Rectal smooth muscle tissue (tissue), 1 donor: ENCODE measurements around the gene OR2M3.

Experiments
- H3K27ac ChIP-seq: one replicate; pipeline ENCODE4 v1.7.0; 2013; ENCODE audit warnings: low read depth, low read length, inconsistent platforms
- H3K27me3 ChIP-seq: one replicate; pipeline ENCODE4 v1.7.0; 2013; ENCODE audit warnings: low read length; ENCODE audit not compliant: control insufficient read depth, insufficient read depth
- H3K36me3 ChIP-seq: one replicate; pipeline ENCODE4 v1.7.0; 2013; ENCODE audit warnings: low read length; ENCODE audit not compliant: control insufficient read depth, insufficient read depth
- H3K4me1 ChIP-seq: one replicate; pipeline ENCODE4 v1.7.0; 2013; ENCODE audit warnings: low read length; ENCODE audit not compliant: control insufficient read depth, insufficient read depth
- H3K4me3 ChIP-seq: one replicate; pipeline ENCODE4 v1.7.0; 2013; ENCODE audit warnings: low read length
- H3K9ac ChIP-seq: one replicate; pipeline ENCODE4 v1.7.0; 2013; ENCODE audit warnings: low read length

The OR2M3 gene, protein sequence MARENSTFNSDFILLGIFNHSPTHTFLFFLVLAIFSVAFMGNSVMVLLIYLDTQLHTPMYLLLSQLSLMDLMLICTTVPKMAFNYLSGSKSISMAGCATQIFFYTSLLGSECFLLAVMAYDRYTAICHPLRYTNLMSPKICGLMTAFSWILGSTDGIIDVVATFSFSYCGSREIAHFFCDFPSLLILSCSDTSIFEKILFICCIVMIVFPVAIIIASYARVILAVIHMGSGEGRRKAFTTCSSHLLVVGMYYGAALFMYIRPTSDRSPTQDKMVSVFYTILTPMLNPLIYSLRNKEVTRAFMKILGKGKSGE

DNA sequence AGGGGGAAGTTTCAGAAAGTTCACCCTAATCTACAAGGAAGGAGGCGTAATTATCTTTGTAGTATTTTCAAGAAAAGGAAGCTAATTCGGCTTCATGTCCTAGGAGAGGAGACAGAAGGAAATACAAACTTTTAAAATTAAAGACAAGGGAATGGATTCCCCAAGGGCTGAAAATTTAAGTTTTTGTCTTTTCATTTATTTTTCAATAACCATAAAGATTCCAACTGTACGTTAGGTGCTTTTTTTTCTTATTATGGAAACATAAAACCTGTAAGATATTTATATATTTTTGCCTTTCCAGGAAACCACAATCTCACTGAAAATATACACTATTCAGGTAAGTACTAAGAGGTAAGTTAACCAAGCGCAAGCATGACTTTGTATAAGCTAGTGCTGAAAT is at the start of gene OR2M3:
Gene OR2M3 (plus strand): TSS at position 301 of the 400 bp plus-strand sequence. CDS start 5,803 bp downstream, outside the sequence.
- no peaks in the 10 kb centered on the region for H3K36me3 ChIP-seq
- no peaks in the 10 kb centered on the region for H3K27me3 ChIP-seq
- no peak within 1 kb of the TSS for H3K4me3 ChIP-seq
- no peaks in the 10 kb centered on the region for H3K4me1 ChIP-seq
- no peak within 1 kb of the TSS for H3K9ac ChIP-seq
- no peak within 1 kb of the TSS for H3K27ac ChIP-seq

DNA sequence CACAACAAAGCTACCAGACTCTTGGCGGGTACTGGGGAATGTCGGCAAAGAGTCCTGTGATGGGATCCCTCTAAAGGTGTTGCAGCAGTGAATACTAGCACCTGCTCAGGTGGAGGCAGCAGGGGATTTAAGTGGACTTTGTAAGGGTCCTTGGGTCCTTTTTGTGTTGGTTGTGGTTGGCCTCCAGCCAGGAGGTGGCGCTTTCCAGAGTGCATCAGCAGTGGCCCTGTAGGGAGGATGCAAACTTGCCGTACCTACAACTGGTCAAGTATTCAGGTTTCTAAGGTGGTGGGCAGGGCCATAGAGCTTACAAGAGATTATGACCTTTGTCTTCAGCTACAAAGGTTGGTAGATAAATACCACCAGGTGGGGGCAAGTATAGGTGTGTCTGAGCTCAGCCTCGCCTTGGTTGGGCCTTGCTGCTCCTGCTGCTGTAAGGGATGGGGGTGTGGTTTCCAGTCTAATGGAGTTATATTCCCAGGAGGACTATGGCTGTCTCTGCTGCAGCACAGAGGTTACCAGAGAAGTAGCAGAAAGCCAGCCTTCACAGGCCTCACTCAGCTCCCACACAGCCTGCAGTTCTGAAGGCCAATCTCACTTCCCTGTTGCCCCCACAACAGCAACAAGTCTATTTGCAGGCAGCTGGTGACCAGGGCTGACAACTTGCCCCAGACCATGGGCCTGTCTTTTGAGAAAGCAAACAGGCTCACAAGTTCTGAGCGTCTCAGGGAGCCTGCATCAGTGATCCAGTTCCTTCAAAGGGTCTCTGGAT is 44.8 kb upstream of the OR2M3 start:
- no peak overlapping the region for H3K4me3 ChIP-seq
- no peak overlapping the region for H3K27ac ChIP-seq
- H3K9ac ChIP-seq = no peak overlapping the region
- no peaks in the 10 kb centered on the region for H3K27me3 ChIP-seq
- no peaks in the 10 kb centered on the region for H3K36me3 ChIP-seq
- no peaks in the 10 kb centered on the region for H3K4me1 ChIP-seq

GRCh38 chr1:248155927-248156326 is 41.1 kb upstream of the OR2M3 start:
- no peaks in the 10 kb centered on the region for H3K36me3 ChIP-seq
- H3K9ac ChIP-seq = no peak overlapping the region
- H3K4me1 ChIP-seq = no peaks in the 10 kb centered on the region
- no peak overlapping the region for H3K4me3 ChIP-seq
- no peaks in the 10 kb centered on the region for H3K27me3 ChIP-seq
- H3K27ac ChIP-seq = no peak overlapping the region

DNA sequence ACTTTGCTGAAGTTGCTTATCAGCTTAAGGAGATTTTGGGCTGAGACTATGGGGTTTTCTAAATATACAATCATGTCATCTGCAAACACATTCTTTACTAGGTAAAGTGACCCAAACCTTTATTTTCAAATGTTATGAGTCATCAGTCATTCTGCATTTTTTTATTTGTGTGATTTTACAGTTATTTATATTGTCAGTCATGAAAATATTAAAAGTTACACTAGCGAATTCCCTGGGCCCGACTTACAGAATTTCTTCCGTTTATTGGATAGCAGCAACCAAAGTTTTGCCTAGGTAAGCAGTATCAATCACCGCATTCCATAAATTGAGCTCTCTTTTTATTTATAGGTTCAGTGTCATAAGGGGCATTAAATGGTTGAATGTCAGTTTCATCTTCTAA is 38.3 kb upstream of the OR2M3 start:
- Histone ChIP-seq H3K36me3 (no peaks in the 10 kb centered on the region), H3K4me1 (no peaks in the 10 kb centered on the region), H3K4me3 (no peak overlapping the region), H3K27ac (no peak overlapping the region), H3K27me3 (no peaks in the 10 kb centered on the region), H3K9ac (no peak overlapping the region)

DNA sequence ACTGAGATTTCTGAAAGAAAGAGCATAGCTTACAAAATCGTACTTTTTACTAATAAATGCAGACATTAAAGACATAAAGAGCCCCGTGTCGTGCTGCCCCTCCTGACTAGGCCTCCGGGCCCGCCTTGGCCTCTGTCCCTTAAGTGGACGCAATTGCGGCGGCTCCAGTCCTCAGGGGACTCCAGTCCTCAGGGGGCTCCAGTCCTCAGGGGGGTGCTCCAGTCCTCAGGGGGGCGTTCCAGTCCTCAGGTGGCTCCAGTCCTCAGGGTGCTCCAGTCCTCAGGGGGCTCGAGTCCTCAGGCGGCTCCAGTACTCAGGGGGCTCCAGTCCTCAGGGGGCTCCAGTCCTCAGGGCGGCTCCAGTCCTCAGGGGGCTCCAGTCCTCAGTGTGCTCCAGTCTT is 33.0 kb upstream of the OR2M3 start:
- Histone ChIP-seq H3K4me3 (no peak overlapping the region), H3K36me3 (no peaks in the 10 kb centered on the region), H3K27me3 (no peaks in the 10 kb centered on the region), H3K9ac (no peak overlapping the region), H3K4me1 (no peaks in the 10 kb centered on the region), H3K27ac (no peak overlapping the region)

DNA sequence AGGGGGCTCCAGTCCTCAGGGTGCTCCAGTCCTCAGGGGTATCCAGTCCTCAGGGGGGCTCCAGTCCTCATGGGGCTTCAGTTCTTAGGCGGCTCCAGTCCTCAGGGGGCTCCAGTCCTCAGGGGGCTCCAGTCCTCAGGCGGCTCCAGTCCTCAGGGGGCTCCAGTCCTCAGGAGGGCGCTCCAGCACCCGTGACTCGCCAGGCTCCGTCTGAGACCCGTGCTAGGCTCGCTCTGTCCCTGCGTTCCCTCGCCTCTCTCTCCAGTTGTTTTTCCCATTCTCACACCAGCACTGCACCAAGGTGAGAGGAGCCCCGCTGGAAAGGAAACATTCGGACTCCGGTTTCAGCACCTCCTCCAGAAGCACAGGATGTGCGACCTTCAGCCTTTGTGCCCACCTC is 31.9 kb upstream of the OR2M3 start:
- H3K4me1 ChIP-seq = no peaks in the 10 kb centered on the region
- H3K9ac ChIP-seq = no peak overlapping the region
- H3K27ac ChIP-seq = no peak overlapping the region
- H3K36me3 ChIP-seq = no peaks in the 10 kb centered on the region
- no peaks in the 10 kb centered on the region for H3K27me3 ChIP-seq
- H3K4me3 ChIP-seq = no peak overlapping the region

DNA sequence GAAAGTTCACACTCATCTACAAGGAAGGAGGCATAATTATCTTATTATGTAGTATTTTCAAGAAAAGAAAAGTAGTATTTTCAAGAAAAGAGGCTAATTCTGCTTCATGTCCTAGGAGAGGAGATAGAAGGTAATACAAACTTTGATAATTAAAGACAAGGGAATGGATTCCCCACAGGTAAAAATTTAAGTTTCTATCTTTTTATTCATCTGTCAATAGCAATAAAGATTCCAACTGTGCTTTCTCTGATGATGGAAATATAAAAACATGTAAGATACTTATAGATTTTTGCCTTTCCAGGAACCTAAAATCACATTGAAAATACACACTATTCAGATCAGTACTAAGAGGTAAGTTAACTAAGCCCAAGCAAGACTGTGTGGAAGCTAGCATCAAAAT is 22.5 kb upstream of the OR2M3 start, which contains the start of gene OR2M2:
Gene OR2M2 (plus strand): TSS at position 301 of the 400 bp plus-strand sequence. CDS start 5,165 bp downstream, outside the sequence.
- no peak within 1 kb of the TSS for H3K27ac ChIP-seq
- H3K36me3 ChIP-seq = no peaks in the 10 kb centered on the region
- no peak within 1 kb of the TSS for H3K4me3 ChIP-seq
- H3K9ac ChIP-seq = no peak within 1 kb of the TSS
- no peaks in the 10 kb centered on the region for H3K4me1 ChIP-seq
- no peaks in the 10 kb centered on the region for H3K27me3 ChIP-seq

DNA sequence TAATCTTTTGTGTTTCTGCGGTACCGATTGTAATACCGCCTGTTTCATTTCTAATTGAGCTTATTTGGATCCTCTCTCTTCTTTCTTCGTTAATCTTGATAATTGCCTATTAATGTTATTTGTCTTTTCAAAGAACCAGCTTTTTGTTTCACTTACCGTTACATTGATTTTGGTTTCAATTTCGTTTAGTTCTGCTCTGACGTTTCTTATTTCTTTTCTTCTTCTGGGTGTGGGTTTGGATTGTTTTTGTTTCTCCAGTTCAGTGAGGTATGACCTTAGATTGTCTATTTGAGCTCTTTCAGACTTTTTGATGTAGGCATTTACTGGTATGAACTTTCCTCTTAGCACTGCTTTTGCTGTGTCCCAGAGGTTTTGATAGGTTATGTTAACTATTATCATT is 13.1 kb upstream of the OR2M3 start:
- Histone ChIP-seq H3K27ac (no peak overlapping the region), H3K9ac (no peak overlapping the region), H3K27me3 (no peaks in the 10 kb centered on the region), H3K4me3 (no peak overlapping the region), H3K36me3 (no peaks in the 10 kb centered on the region), H3K4me1 (no peaks in the 10 kb centered on the region)

- no peaks in the 10 kb centered on the region for H3K36me3 ChIP-seq
- H3K4me1 ChIP-seq = no peaks in the 10 kb centered on the region
- H3K4me3 ChIP-seq = no peak overlapping the region
- H3K27ac ChIP-seq = no peak overlapping the region
- H3K27me3 ChIP-seq = no peaks in the 10 kb centered on the region
- no peak overlapping the region for H3K9ac ChIP-seq
Measured at GRCh38 chr1:248187363-248187762, 9.7 kb upstream of the OR2M3 start.

- Histone ChIP-seq H3K27me3 (no peaks in the 10 kb centered on the region), H3K9ac (no peak overlapping the region), H3K36me3 (no peaks in the 10 kb centered on the region), H3K4me3 (no peak overlapping the region), H3K27ac (no peak overlapping the region), H3K4me1 (no peaks in the 10 kb centered on the region)
Measured at GRCh38 chr1:248189026-248189425, 8.0 kb upstream of the OR2M3 start.

- no peak overlapping the region for H3K27ac ChIP-seq
- H3K27me3 ChIP-seq = no peaks in the 10 kb centered on the region
- no peak overlapping the region for H3K9ac ChIP-seq
- H3K4me1 ChIP-seq = no peaks in the 10 kb centered on the region
- no peak overlapping the region for H3K4me3 ChIP-seq
- no peaks in the 10 kb centered on the region for H3K36me3 ChIP-seq
Measured at GRCh38 chr1:248194117-248194516, 2.9 kb upstream of the OR2M3 start.

- H3K36me3 ChIP-seq = no peaks in the 10 kb centered on the region
- H3K27me3 ChIP-seq = no peaks in the 10 kb centered on the region
- no peak overlapping the region for H3K9ac ChIP-seq
- no peak overlapping the region for H3K4me3 ChIP-seq
- no peaks in the 10 kb centered on the region for H3K4me1 ChIP-seq
- no peak overlapping the region for H3K27ac ChIP-seq
Measured at GRCh38 chr1:248215880-248216279, 18.8 kb downstream of the OR2M3 start.

DNA sequence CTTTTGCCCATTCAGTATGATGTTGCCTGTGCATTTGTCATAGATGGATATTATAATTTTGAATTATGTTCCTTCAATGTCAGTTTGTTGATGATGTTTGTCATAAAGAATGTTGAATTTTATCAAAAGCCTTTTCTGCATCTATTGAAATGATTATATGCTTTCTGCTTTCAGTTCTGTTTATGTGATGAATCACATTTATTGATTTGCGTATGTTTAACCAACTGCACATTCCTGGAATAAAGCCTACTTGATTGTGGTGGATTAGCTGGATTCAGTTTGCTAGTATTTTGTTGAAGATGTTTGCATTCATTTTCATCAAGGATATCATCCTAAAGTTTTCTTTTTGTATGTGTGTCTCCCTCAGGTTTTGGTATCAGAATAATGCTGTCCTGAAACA is 28.5 kb downstream of the OR2M3 start:
- H3K27ac ChIP-seq = no peak overlapping the region
- H3K36me3 ChIP-seq = no peaks in the 10 kb centered on the region
- H3K27me3 ChIP-seq = no peaks in the 10 kb centered on the region
- no peak overlapping the region for H3K4me3 ChIP-seq
- no peaks in the 10 kb centered on the region for H3K4me1 ChIP-seq
- H3K9ac ChIP-seq = no peak overlapping the region
